GM18507 (cell line): ENCODE data around the gene NMUR2.

Experiments used
- DNase-seq: peaks from one replicate; pipeline ENCODE4 v3.0.0; 2011; ENCODE audit warnings: low read depth; ENCODE audit not compliant: insufficient read length; ENCODE audit errors: extremely low spot score
- FAIRE-seq: peaks from 2 replicates; lab custom pipeline; 2011; peaks lifted over from hg19 to GRCh38; lab: Jason Lieb, UNC

The NMUR2 gene

GRCh38 chr5:152374711-152375275 is 30.3 kb downstream of the NMUR2 start:
- DNase-seq, result no peak
- no peak for FAIRE-seq

- FAIRE-seq (no peak), DNase-seq (no peak)
These were observed 32.2 kb downstream of the NMUR2 start for GRCh38 chr5:152372875-152373274.

- FAIRE-seq (no peak), DNase-seq (no peak)
These were observed 35.8 kb downstream of the NMUR2 start for GRCh38 chr5:152369298-152369697.

GRCh38 chr5:152367554-152367953 is 37.5 kb downstream of the NMUR2 start:
- DNase-seq, result no peak
- no peak for FAIRE-seq

- FAIRE-seq (no peak), DNase-seq (no peak)
These were observed 38.4 kb downstream of the NMUR2 start for GRCh38 chr5:152366716-152367115.

- DNase-seq (no peak), FAIRE-seq (no peak)
These were observed 40.2 kb downstream of the NMUR2 start for GRCh38 chr5:152364899-152365298.

- FAIRE-seq, result no peak
These were observed 40.9 kb downstream of the NMUR2 start for GRCh38 chr5:152364172-152364571.

GRCh38 chr5:152358861-152359568 is 46.1 kb downstream of the NMUR2 start:
- DNase-seq, result no peak
- FAIRE-seq, result no peak

More at GRCh38 chr5:152364172-152364571, 40.9 kb downstream of the NMUR2 start:
- DNase-seq, result no peak

GRCh38 chr5:152356506-152356905 is 48.6 kb downstream of the NMUR2 start:
- no peak for FAIRE-seq

GRCh38 chr5:152355061-152355460 is 50.0 kb downstream of the NMUR2 start:
- no peak for FAIRE-seq
- DNase-seq, result no peak

More at GRCh38 chr5:152356506-152356905, 48.6 kb downstream of the NMUR2 start:
- DNase-seq, result no peak

- no peak for DNase-seq
- no peak for FAIRE-seq
These were observed 52.1 kb downstream of the NMUR2 start for GRCh38 chr5:152353001-152353400.

- FAIRE-seq, result peak; percentile 65
- no peak for DNase-seq
These were observed 55.2 kb downstream of the NMUR2 start for GRCh38 chr5:152349683-152350526.
